Breast epithelium (tissue), 4 donors: ENCODE data around the gene HBB. TPM values are rescaled to one million over a fixed set of nuclear protein-coding genes. Genes with fewer than 3 reads are reported as not detected.

Experiments
- DNase-seq, 2 donors: peaks; one replicate each; pipeline ENCODE4 v3.0.0-alpha.2; 2019; ENCODE audit warnings: low spot score in 2 of 2
- H3K27ac ChIP-seq, 2 donors: fragments of 200-600 bp; sonication (generic) in 1 of 2; one replicate each; pipeline ENCODE4 v1.5.1; 2016 to 2019; ENCODE audit warnings: mild to moderate bottlenecking in 1 of 2
- H3K27me3 ChIP-seq, 2 donors: fragments of 200-600 bp; sonication (generic) in 1 of 2; one replicate each; pipeline versions ENCODE4 v1.5.1 to v1.6.0; 2017 to 2019; ENCODE audit warnings: control low read depth in 1 of 2, mild to moderate bottlenecking in 1 of 2
- H3K36me3 ChIP-seq: fragments of 200-600 bp; one replicate; pipeline ENCODE4 v1.5.1; 2019
- H3K4me1 ChIP-seq, 2 donors: fragments of 200-600 bp; sonication (generic); one replicate each; pipeline ENCODE4 v1.5.1; 2016 to 2019; ENCODE audit warnings: control low read depth in 1 of 2
- H3K4me3 ChIP-seq, 3 donors: fragments of 200-600 bp; sonication (generic); 1 replicate in 2 of 3; 2 replicates in 1 of 3; pipeline ENCODE4 v1.5.1; 2016 to 2019; ENCODE audit warnings: mild to moderate bottlenecking in 3 of 3, moderate library complexity in 2 of 3
- H3K9me3 ChIP-seq, 2 donors: fragments of 200-600 bp; sonication (generic) in 1 of 2; one replicate each; pipeline ENCODE4 v1.5.1; 2016 to 2019; ENCODE audit warnings: control low read depth in 1 of 2
- POLR2A ChIP-seq: fragments of 450-650 bp; IDR thresholded peaks from one replicate; pipeline ENCODE4 v1.6.1; 2016; ENCODE audit warnings: antibody characterized with exemption, mild to moderate bottlenecking, moderate library complexity
- POLR2AphosphoS5 ChIP-seq, 3 donors: sonication (generic); formaldehyde crosslinking; IDR thresholded peaks; one replicate each; pipeline ENCODE4 v1.6.1; 2017; ENCODE audit warnings: antibody characterized with exemption in 3 of 3
- intact Hi-C: fragments of 100-400 bp; cut with DNase I; formaldehyde crosslinking; loops from one replicate; pipeline ENCODE4 v1.15.1; 2023; ENCODE audit warnings: low total_unique reads
- total RNA-seq, 3 donors: library from RNA; depleted of rRNA; stranded (reverse); fragments of >200 nt; gene quantifications; one replicate each; pipeline ENCODE4 v1.1.0, GENCODE V29; 2016
- TF ChIP-seq, protein P1 (sequence below), 3 donors: fragments of 450-650 bp; IDR thresholded peaks; one replicate each; pipeline ENCODE4 v1.5.1; 2016 to 2017; ENCODE audit warnings: antibody characterized with exemption in 3 of 3, mild to moderate bottlenecking in 3 of 3, moderate library complexity in 3 of 3

HBB gene
- 100 to 1,000 TPM in 2 of 3 donors, 10 to 100 TPM in 1; 71.8 to 334 (median 143) TPM for total RNA-seq

DNA sequence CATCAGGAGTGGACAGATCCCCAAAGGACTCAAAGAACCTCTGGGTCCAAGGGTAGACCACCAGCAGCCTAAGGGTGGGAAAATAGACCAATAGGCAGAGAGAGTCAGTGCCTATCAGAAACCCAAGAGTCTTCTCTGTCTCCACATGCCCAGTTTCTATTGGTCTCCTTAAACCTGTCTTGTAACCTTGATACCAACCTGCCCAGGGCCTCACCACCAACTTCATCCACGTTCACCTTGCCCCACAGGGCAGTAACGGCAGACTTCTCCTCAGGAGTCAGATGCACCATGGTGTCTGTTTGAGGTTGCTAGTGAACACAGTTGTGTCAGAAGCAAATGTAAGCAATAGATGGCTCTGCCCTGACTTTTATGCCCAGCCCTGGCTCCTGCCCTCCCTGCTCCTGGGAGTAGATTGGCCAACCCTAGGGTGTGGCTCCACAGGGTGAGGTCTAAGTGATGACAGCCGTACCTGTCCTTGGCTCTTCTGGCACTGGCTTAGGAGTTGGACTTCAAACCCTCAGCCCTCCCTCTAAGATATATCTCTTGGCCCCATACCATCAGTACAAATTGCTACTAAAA, at the start of gene HBB:
Gene HBB (minus strand): TSS at position 340 of the 579 bp plus-strand sequence. CDS start 50 bp downstream, at position 290.
- DNase-seq = no peak
- peaks cover 0 to 3% of the 10 kb centered on the region in 2 donors for H3K9me3 ChIP-seq
- no peaks in the 10 kb centered on the region for H3K4me1 ChIP-seq
- H3K4me3 ChIP-seq = no peak within 1 kb of the TSS
- no peaks in the 10 kb centered on the region for H3K27me3 ChIP-seq
- intact Hi-C loops = no loop called here
- H3K36me3 ChIP-seq = no peaks in the 10 kb centered on the region
- no peak within 1 kb of the TSS for H3K27ac ChIP-seq
- TF ChIP-seq POLR2A (no peak), POLR2AphosphoS5 (IDR thresholded peaks at IDR 0.05) (no peak)
- TF ChIP-seq, protein P1, sequence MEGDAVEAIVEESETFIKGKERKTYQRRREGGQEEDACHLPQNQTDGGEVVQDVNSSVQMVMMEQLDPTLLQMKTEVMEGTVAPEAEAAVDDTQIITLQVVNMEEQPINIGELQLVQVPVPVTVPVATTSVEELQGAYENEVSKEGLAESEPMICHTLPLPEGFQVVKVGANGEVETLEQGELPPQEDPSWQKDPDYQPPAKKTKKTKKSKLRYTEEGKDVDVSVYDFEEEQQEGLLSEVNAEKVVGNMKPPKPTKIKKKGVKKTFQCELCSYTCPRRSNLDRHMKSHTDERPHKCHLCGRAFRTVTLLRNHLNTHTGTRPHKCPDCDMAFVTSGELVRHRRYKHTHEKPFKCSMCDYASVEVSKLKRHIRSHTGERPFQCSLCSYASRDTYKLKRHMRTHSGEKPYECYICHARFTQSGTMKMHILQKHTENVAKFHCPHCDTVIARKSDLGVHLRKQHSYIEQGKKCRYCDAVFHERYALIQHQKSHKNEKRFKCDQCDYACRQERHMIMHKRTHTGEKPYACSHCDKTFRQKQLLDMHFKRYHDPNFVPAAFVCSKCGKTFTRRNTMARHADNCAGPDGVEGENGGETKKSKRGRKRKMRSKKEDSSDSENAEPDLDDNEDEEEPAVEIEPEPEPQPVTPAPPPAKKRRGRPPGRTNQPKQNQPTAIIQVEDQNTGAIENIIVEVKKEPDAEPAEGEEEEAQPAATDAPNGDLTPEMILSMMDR (IDR thresholded peaks at IDR 0.05) = no peak

DNA sequence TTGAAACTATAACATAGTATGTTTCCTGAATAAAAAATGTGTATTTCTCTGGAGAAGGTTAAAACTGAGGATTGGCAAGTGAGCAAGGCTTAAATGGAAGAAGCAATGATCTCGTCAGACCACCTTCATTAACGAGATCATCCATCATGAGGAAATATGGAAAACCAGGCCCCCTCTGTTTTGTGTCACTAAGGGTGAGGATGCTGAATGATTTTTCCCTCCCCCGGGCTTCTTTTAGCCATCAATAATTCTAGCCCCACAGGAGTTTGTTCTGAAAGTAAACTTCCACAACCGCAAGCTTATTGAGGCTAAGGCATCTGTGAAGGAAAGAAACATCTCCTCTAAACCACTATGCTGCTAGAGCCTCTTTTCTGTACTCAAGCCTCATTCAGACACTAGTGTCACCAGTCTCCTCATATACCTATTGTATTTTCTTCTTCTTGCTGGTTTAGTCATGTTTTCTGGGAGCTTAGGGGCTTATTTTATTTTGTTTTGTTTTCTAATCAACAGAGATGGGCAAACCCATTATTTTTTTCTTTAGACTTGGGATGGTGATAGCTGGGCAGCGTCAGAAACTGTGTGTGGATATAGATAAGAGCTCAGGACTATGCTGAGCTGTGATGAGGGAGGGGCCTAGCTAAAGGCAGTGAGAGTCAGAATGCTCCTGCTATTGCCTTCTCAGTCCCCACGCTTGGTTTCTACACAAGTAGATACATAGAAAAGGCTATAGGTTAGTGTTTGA, 48.7 kb upstream of the HBB start:
- Histone ChIP-seq H3K4me3 (no peak overlapping the region), H3K27ac (no peak overlapping the region), H3K27me3 (no peaks in the 10 kb centered on the region), H3K36me3 (no peaks in the 10 kb centered on the region), H3K9me3 (no peaks in the 10 kb centered on the region), H3K4me1 (no peaks in the 10 kb centered on the region)
- no peak for TF ChIP-seq POLR2A
- TF ChIP-seq, protein P1 (IDR thresholded peaks at IDR 0.05) = no peak
- TF ChIP-seq POLR2AphosphoS5 (IDR thresholded peaks at IDR 0.05) = no peak
- intact Hi-C loops = no loop called here
- no peak for DNase-seq

DNA sequence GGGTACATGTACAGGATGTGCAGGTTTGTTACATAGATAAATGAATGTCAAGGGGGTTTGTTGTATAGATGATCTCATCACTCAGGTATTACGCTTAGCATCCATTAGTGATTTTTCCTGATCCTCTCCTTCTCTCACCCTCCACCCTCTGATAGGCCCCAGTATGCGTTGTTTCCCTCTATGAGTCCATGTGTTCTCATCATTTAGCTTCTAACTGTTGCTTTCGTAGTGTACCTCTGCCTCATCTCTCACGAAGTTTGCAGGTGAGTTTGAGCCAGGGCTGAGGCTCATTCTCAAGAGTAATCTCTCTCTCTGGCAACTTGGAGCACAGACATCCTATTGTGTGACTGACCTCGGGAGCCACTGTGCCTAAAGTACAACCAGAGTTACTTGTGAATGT, 47.5 kb upstream of the HBB start:
- no peaks in the 10 kb centered on the region for H3K9me3 ChIP-seq
- TF ChIP-seq POLR2A = no peak
- no peak for TF ChIP-seq POLR2AphosphoS5 (IDR thresholded peaks at IDR 0.05)
- TF ChIP-seq, protein P1 (IDR thresholded peaks at IDR 0.05) = no peak
- no peaks in the 10 kb centered on the region for H3K27me3 ChIP-seq
- DNase-seq = no peak
- intact Hi-C loops = no loop called here
- H3K4me3 ChIP-seq = no peak overlapping the region
- H3K36me3 ChIP-seq = no peaks in the 10 kb centered on the region
- no peaks in the 10 kb centered on the region for H3K4me1 ChIP-seq
- H3K27ac ChIP-seq = no peak overlapping the region

DNA sequence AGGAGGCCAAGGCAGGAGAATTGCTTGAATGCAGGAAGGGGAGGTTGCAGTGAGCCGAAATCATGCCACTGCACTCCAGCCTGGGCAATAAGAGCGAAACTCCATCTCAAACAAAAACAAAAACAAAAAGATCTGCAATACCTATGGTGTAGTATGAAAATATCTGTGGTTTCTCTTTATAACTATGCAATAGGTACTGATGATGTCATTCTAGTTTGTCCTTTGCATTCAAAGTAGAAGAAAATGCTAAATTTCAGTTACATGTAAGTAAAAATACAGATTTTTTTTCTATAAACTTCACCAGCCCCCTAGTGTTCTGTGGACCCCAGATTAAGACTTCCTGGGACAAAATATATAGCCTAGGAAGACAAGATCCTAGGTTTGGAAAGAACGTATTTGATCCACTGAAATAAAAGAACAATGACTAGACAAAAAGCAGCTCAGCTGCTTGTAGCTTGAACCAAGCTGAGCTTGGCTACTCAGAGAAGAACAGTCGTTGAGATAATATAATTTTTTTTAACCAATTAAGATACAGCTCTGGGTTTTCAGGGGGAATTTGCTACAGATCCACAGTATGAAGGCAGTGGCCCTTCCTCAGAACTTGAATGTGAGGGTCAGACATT, 45.6 kb upstream of the HBB start:
- no peak for DNase-seq
- H3K27me3 ChIP-seq = no peaks in the 10 kb centered on the region
- H3K27ac ChIP-seq = no peak overlapping the region
- no peaks in the 10 kb centered on the region for H3K4me1 ChIP-seq
- TF ChIP-seq POLR2AphosphoS5 (IDR thresholded peaks at IDR 0.05) = no peak
- no peaks in the 10 kb centered on the region for H3K36me3 ChIP-seq
- no peak overlapping the region for H3K4me3 ChIP-seq
- intact Hi-C loops = no loop called here
- no peaks in the 10 kb centered on the region for H3K9me3 ChIP-seq

DNA sequence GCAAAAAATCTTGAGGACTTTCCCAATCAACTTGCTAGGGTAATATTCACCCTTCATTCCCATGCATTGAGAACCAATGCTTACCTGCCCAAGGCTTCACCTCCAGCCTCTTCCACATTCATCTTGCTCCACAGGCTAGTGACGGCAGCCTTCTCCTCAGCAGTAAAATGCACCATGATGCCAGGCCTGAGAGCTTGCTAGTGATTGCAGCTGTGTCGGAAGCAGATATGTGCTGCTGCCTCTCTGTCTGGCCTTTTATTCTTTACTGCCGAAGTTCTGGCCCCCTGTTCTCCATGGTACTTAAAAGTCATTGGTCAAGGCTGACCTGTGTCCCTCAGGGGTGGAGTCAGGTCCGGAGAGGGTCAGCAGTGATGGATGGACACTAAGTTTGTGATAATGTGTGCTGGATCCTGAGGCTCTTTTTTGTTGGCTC, 42.9 kb upstream of the HBB start, which contains the start of gene HBE1:
Gene HBE1 (minus strand): TSS at position 231 of the 433 bp plus-strand sequence. CDS start 55 bp downstream, at position 176.
- intact Hi-C loops = no loop called here
- Histone ChIP-seq H3K4me1 (no peaks in the 10 kb centered on the region), H3K9me3 (no peaks in the 10 kb centered on the region), H3K27ac (no peak within 1 kb of the TSS), H3K36me3 (no peaks in the 10 kb centered on the region), H3K27me3 (no peaks in the 10 kb centered on the region), H3K4me3 (no peak within 1 kb of the TSS)
- DNase-seq = no peak
- TF ChIP-seq, protein P1 (IDR thresholded peaks at IDR 0.05) = no peak
- TF ChIP-seq POLR2A (no peak), POLR2AphosphoS5 (IDR thresholded peaks at IDR 0.05) (no peak)
